HepG2 (cell line): ENCODE results near the gene MCF2L. TPM values are rescaled to one million over a fixed set of nuclear protein-coding genes. Genes with fewer than 3 reads are reported as not detected.

Experiments
- CCDC6 ChIP-seq: sonication (generic); formaldehyde crosslinking; IDR thresholded peaks from 2 replicates; pipeline ENCODE4 v1.8.1; 2022; ENCODE audit warnings: mild to moderate bottlenecking, missing genetic modification reagents, moderate library complexity
- E2F2 ChIP-seq: sonication (generic); formaldehyde crosslinking; IDR thresholded peaks from 2 replicates; pipeline ENCODE4 v1.4.0; 2020; ENCODE audit warnings: missing genetic modification reagents, borderline replicate concordance
- EED ChIP-seq: sonication (generic); formaldehyde crosslinking; IDR thresholded peaks from 2 replicates; pipeline ENCODE4 v1.5.0; 2020; ENCODE audit warnings: mild to moderate bottlenecking, missing genetic modification reagents
- FOXA1 ChIP-seq, 2 experiments: fragments of 450-650 bp in 1 of 2; sonication (generic) in 1 of 2; formaldehyde crosslinking in 1 of 2; IDR thresholded peaks; 2 replicates each; pipeline versions ENCODE4 v1.4.0 to v1.6.1; 2016 to 2020; ENCODE audit warnings: missing genetic modification reagents in 1 of 2
- HDAC1 ChIP-seq: sonication (generic); formaldehyde crosslinking; IDR thresholded peaks from 2 replicates; pipeline ENCODE4 v1.5.1; 2020; ENCODE audit warnings: mild to moderate bottlenecking, missing genetic modification reagents
- NCOA5 ChIP-seq: sonication (generic); formaldehyde crosslinking; IDR thresholded peaks from 2 replicates; pipeline ENCODE4 v1.4.0; 2020; ENCODE audit warnings: missing genetic modification reagents
- NFE2L1 ChIP-seq: sonication (generic); formaldehyde crosslinking; IDR thresholded peaks from 2 replicates; pipeline ENCODE4 v1.4.0; 2020; ENCODE audit warnings: missing genetic modification reagents, mild to moderate bottlenecking, borderline replicate concordance
- NFIB ChIP-seq: sonication (generic); formaldehyde crosslinking; IDR thresholded peaks from 2 replicates; pipeline ENCODE4 v1.9.0; 2021; ENCODE audit warnings: missing genetic modification reagents, mild to moderate bottlenecking, borderline replicate concordance
- NPAS2 ChIP-seq: sonication (generic); formaldehyde crosslinking; IDR thresholded peaks from 2 replicates; pipeline ENCODE4 v1.8.0; 2022; ENCODE audit warnings: mild to moderate bottlenecking, missing genetic modification reagents, borderline replicate concordance
- PHF20 ChIP-seq: sonication (generic); formaldehyde crosslinking; IDR thresholded peaks from 2 replicates; pipeline ENCODE4 v1.5.0; 2020; ENCODE audit warnings: mild to moderate bottlenecking, missing genetic modification reagents
- REL ChIP-seq: sonication (generic); formaldehyde crosslinking; conservative IDR thresholded peaks from 2 replicates; pipeline ENCODE4 v1.8.0; 2022; ENCODE audit warnings: mild to moderate bottlenecking, missing genetic modification reagents, moderate library complexity
- RFX1 ChIP-seq: fragments of 450-650 bp; IDR thresholded peaks from 2 replicates; pipeline ENCODE4 v1.6.1; 2017
- RFXANK ChIP-seq: IDR thresholded peaks from 2 replicates; pipeline ENCODE4 v1.6.1; 2016
- SMARCC2 ChIP-seq: fragments of 450-650 bp; IDR thresholded peaks from 2 replicates; pipeline ENCODE4 v1.6.1; 2017; ENCODE audit warnings: antibody characterized with exemption, mild to moderate bottlenecking
- SNAI1 ChIP-seq: sonication (generic); formaldehyde crosslinking; IDR thresholded peaks from 2 replicates; pipeline ENCODE4 v1.5.0; 2020; ENCODE audit warnings: mild to moderate bottlenecking, missing genetic modification reagents, borderline replicate concordance
- STAT5B ChIP-seq: sonication (generic); formaldehyde crosslinking; IDR thresholded peaks from 2 replicates; pipeline ENCODE4 v1.4.0; 2020; ENCODE audit warnings: missing genetic modification reagents
- XBP1 ChIP-seq: sonication (generic); formaldehyde crosslinking; IDR thresholded peaks from 2 replicates; pipeline ENCODE4 v1.5.0; 2020; ENCODE audit warnings: missing genetic modification reagents
- ZFY ChIP-seq: sonication (generic); formaldehyde crosslinking; IDR thresholded peaks from 2 replicates; pipeline ENCODE4 v1.4.0; 2020; ENCODE audit warnings: missing genetic modification reagents
- ZFYVE20 ChIP-seq: sonication (generic); formaldehyde crosslinking; IDR thresholded peaks from 2 replicates; pipeline ENCODE4 v1.8.0; 2023; ENCODE audit warnings: low read depth, mild to moderate bottlenecking, moderate library complexity, missing genetic modification reagents, borderline replicate concordance
- ZNF562 ChIP-seq: sonication (generic); formaldehyde crosslinking; IDR thresholded peaks from 2 replicates; pipeline ENCODE4 v1.8.0; 2022; ENCODE audit warnings: missing genetic modification reagents, borderline replicate concordance
- ZNF580 ChIP-seq: IDR thresholded peaks from 2 replicates; pipeline ENCODE4 v1.6.1; 2016; ENCODE audit warnings: low read depth, borderline replicate concordance
- ZNF687 ChIP-seq: sonication (generic); formaldehyde crosslinking; IDR thresholded peaks from 2 replicates; pipeline ENCODE4 v1.5.1; 2020; ENCODE audit warnings: mild to moderate bottlenecking, missing genetic modification reagents, moderate library complexity
- ZNF710 ChIP-seq: sonication (generic); formaldehyde crosslinking; IDR thresholded peaks from 2 replicates; pipeline ENCODE4 v1.5.0; 2020; ENCODE audit warnings: mild to moderate bottlenecking, missing genetic modification reagents, borderline replicate concordance
- ZNF768 ChIP-seq: sonication (generic); formaldehyde crosslinking; IDR thresholded peaks from 2 replicates; pipeline ENCODE4 v1.4.0; 2020; ENCODE audit warnings: missing genetic modification reagents
- polyA plus RNA-seq, 8 experiments: library from polyadenylated mRNA; depleted of rRNA in 3 of 8; stranded (reverse) in 7 of 8; unstranded in 1 of 8; fragments of >200 nt; fragmentation: Illumina TruSeq in 4 of 8; extraction: Trizol in 4 of 8; gene quantifications; 2 replicates each; pipeline versions ENCODE4 v1.2.1 to v1.2.3, GENCODE V29; 2011 to 2016; ENCODE audit warnings: low read depth in 4 of 8, missing spikeins in 1 of 8, mixed read lengths in 1 of 8; ENCODE audit not compliant: insufficient read depth in 1 of 8
- total RNA-seq, 5 experiments: library from RNA; depleted of rRNA; stranded (reverse); fragments of >200 nt; fragmentation: Illumina TruSeq; extraction: Trizol; gene quantifications; 2 replicates each; pipeline ENCODE4 v1.2.3, GENCODE V29; 2016; ENCODE audit warnings: low read depth in 1 of 5

The MCF2L gene
- total and polyA plus RNA-seq, 2 of the 13 experiments (the other 11 are each of a cell fraction or from before 2014, with no cell fraction given), result 19.4 to 28.4 TPM

GRCh38 chr13:113126265-113127150, 157.5 kb downstream of the MCF2L start (continued):
- no peak for TF ChIP-seq E2F2
- no peak for TF ChIP-seq CCDC6 (CRISPR knock-in tag)
- TF ChIP-seq SNAI1 (CRISPR knock-in tag), result no peak
- no peak for TF ChIP-seq ZNF768 (CRISPR knock-in tag)
- TF ChIP-seq ZNF562 (CRISPR knock-in tag), result no peak
- TF ChIP-seq PHF20, result no peak
- TF ChIP-seq HDAC1 (CRISPR knock-in tag), result no peak
- no peak for TF ChIP-seq SMARCC2
- no peak for TF ChIP-seq NFE2L1 (CRISPR knock-in tag)
- no peak for TF ChIP-seq ZNF580 (CRISPR knock-in tag)
- no peak for TF ChIP-seq REL (CRISPR knock-in tag)
- 0 out of 2 replicates have a peak, but pooled peaks have one; percentile 17 for TF ChIP-seq ZFY (CRISPR knock-in tag)
- TF ChIP-seq STAT5B, result no peak
- TF ChIP-seq RFXANK (CRISPR knock-in tag), result no peak
- no peak for TF ChIP-seq ZNF710 (CRISPR knock-in tag)
- no peak for TF ChIP-seq FOXA1 (IDR thresholded peaks at IDR 0.05)
- no peak for TF ChIP-seq FOXA1 (CRISPR knock-in tag; IDR thresholded peaks at IDR 0.05)
- no peak for TF ChIP-seq NFIB (CRISPR knock-in tag)
- TF ChIP-seq EED, result no peak
- no peak for TF ChIP-seq RFX1
- no peak for TF ChIP-seq NCOA5 (CRISPR knock-in tag)
- no peak for TF ChIP-seq NPAS2 (CRISPR knock-in tag)
- no peak for TF ChIP-seq ZFYVE20
- TF ChIP-seq ZNF687 (CRISPR knock-in tag), result peak; percentile 71
- no peak for TF ChIP-seq XBP1 (CRISPR knock-in tag)
